B cell (primary cell): Measurements from ENCODE around the gene CCT6B. TPM values are rescaled to one million over a fixed set of nuclear protein-coding genes. Genes with fewer than 3 reads are reported as not detected.

Experiments used
- ATAC-seq: fragments of 200-7000 bp; cut with Tn5 transposase; one replicate; pipeline ENCODE4 v1.10.0; 2021; ENCODE audit warnings: low read depth, mild to moderate bottlenecking, moderate number of reproducible peaks, moderate library complexity
- CTCF ChIA-PET: fragments of 350-600 bp; sonication (Branson Sonifier 250); formaldehyde crosslinking; loops from one replicate; lab custom pipeline; 2021; ENCODE audit warnings: antibody characterized with exemption, inconsistent platforms; lab: Charles Lee
- POLR2A ChIA-PET: fragments of 350-600 bp; sonication (Branson Sonifier 250); formaldehyde crosslinking; loops from one replicate; lab custom pipeline; 2021; ENCODE audit warnings: antibody characterized with exemption; lab: Charles Lee
- DNase-seq: peaks from one replicate; pipeline ENCODE4 v3.0.0; 2013
- H2AFZ ChIP-seq: 2 replicates; pipeline ENCODE4 v1.6.1; 2012; ENCODE audit warnings: mild to moderate bottlenecking, low read depth, low read length; ENCODE audit not compliant: insufficient read depth, poor library complexity, severe bottlenecking
- H3K27ac ChIP-seq, 2 donors: 1 replicate in 1 of 2; 2 replicates in 1 of 2; pipeline ENCODE4 v1.5.1; 2012 to 2013; ENCODE audit warnings: low read length in 2 of 2, mild to moderate bottlenecking in 2 of 2, moderate library complexity in 1 of 2
- H3K27me3 ChIP-seq, 4 experiments: fragments of 200-600 bp in 1 of 4; sonication (generic) in 1 of 4; replicated peaks in 1 of 4; 1 replicate in 2 of 4; 2 replicates in 2 of 4; pipeline versions ENCODE4 v1.6.1 to v1.7.0; 2013 to 2016; ENCODE audit warnings: low read length in 3 of 4, mild to moderate bottlenecking in 2 of 4, mixed read lengths in 1 of 4, moderate library complexity in 1 of 4; ENCODE audit not compliant: insufficient read depth in 4 of 4, control insufficient read depth in 3 of 4; ENCODE audit errors: control extremely low read depth in 1 of 4
- H3K36me3 ChIP-seq, 2 experiments: replicated peaks in 1 of 2; 1 replicate in 1 of 2; 2 replicates in 1 of 2; pipeline versions ENCODE4 v1.6.1 to v1.7.1; 2013; ENCODE audit warnings: low read length in 1 of 2; ENCODE audit not compliant: insufficient read depth in 2 of 2, control insufficient read depth in 1 of 2; ENCODE audit errors: control extremely low read depth in 1 of 2, extremely low read depth in 1 of 2
- H3K4me1 ChIP-seq, 2 donors: fragments of 200-600 bp in 1 of 2; sonication (generic) in 1 of 2; 1 replicate in 1 of 2; 2 replicates in 1 of 2; pipeline versions ENCODE4 v1.5.1 to v1.6.1; 2013 to 2017; ENCODE audit warnings: low read length in 2 of 2; ENCODE audit not compliant: control insufficient read depth in 2 of 2, insufficient read depth in 2 of 2
- H3K4me2 ChIP-seq: replicated peaks from 2 replicates; pipeline ENCODE3; 2012; ENCODE audit warnings: mild to moderate bottlenecking, low read depth, low read length; ENCODE audit not compliant: poor library complexity, severe bottlenecking
- H3K4me3 ChIP-seq, 5 experiments: fragments of 200-600 bp in 1 of 5; sonication (generic) in 1 of 5; 1 replicate in 3 of 5; 2 replicates in 2 of 5; pipeline versions ENCODE4 v1.5.1 to v1.7.0; 2011 to 2016; ENCODE audit warnings: low read length in 4 of 5, mild to moderate bottlenecking in 4 of 5, low read depth in 2 of 5, control low read depth in 1 of 5, moderate library complexity in 1 of 5; ENCODE audit not compliant: insufficient read depth in 1 of 5; ENCODE audit errors: control extremely low read depth in 1 of 5, extremely low read depth in 1 of 5
- H3K79me2 ChIP-seq: fragments of 200-600 bp; sonication (generic); one replicate; pipeline ENCODE4 v1.6.0; 2016; ENCODE audit warnings: low read length; ENCODE audit not compliant: control insufficient read depth, insufficient read depth
- H3K9ac ChIP-seq: fragments of 200-600 bp; sonication (generic); 2 replicates; pipeline ENCODE4 v1.6.1; 2017; ENCODE audit warnings: mild to moderate bottlenecking, low read length, moderate library complexity
- H3K9me3 ChIP-seq, 3 donors: one replicate each; pipeline versions ENCODE4 v1.6.1 to v1.7.1; 2013; ENCODE audit warnings: low read length in 2 of 3; ENCODE audit not compliant: control insufficient read depth in 2 of 3, insufficient read depth in 1 of 3; ENCODE audit errors: control extremely low read depth in 1 of 3
- H4K20me1 ChIP-seq: 2 replicates; pipeline ENCODE4 v1.6.0; 2012; ENCODE audit warnings: mild to moderate bottlenecking, low read length; ENCODE audit not compliant: insufficient read depth, control insufficient read depth, poor library complexity, severe bottlenecking
- H3K27ac Mint-ChIP-seq: one replicate; pipeline ENCODE4 v1.8.0; 2021; ENCODE audit warnings: mixed read lengths
- H3K27me3 Mint-ChIP-seq: one replicate; pipeline ENCODE4 v1.8.0; 2021; ENCODE audit warnings: mixed read lengths
- H3K4me1 Mint-ChIP-seq: one replicate; pipeline ENCODE4 v1.8.0; 2021; ENCODE audit warnings: mixed read lengths
- H3K4me3 Mint-ChIP-seq: one replicate; pipeline ENCODE4 v1.8.0; 2021; ENCODE audit warnings: mixed read lengths
- H3K9me3 Mint-ChIP-seq: one replicate; pipeline ENCODE4 v1.8.0; 2022; ENCODE audit warnings: mixed read lengths; ENCODE audit not compliant: insufficient read depth
- CTCF ChIP-seq: fragments of 200-600 bp; IDR thresholded peaks from one replicate; pipeline ENCODE4 v1.8.0; 2022; ENCODE audit warnings: antibody characterized with exemption, mild to moderate bottlenecking
- EZH2 ChIP-seq: IDR thresholded peaks from 2 replicates; pipeline ENCODE4 v1.6.1; 2012; ENCODE audit warnings: borderline replicate concordance, low read depth, mild to moderate bottlenecking, moderate library complexity, low read length; ENCODE audit not compliant: insufficient read depth, poor library complexity, severe bottlenecking
- WGBS: methylation state at CpG from one replicate; pipeline ENCODE4 v1.1.5; 2013; ENCODE audit warnings: missing lambda C conversion rate; ENCODE audit not compliant: insufficient coverage; 5-methylcytosine and 5-hydroxymethylcytosine counted together
- intact Hi-C: fragments of 100-400 bp; cut with micrococcal nuclease; formaldehyde crosslinking; loops from one replicate; pipeline ENCODE4 v1.10.0; 2022
- polyA plus RNA-seq: library from polyadenylated mRNA; depleted of rRNA; stranded (reverse); fragments of >200 nt; gene quantifications from 2 replicates; pipeline ENCODE4 v1.2.3, GENCODE V29; 2012
- total RNA-seq, 2 donors: library from RNA; stranded (reverse); fragments of 120-200 nt in 1 of 2; gene quantifications; 1 replicate in 1 of 2; 2 replicates in 1 of 2; pipeline versions ENCODE4 v1.2.3 to v1.2.4, GENCODE V29; 2013 to 2022

Gene CCT6B
- total and polyA plus RNA-seq, 2 donors (not counting 1 experiment from before 2014, with no cell fraction given), result 0.82 to 2.6 TPM

GRCh38 chr17:34884597-34884996 lies 76.7 kb downstream of the CCT6B start:
- Histone ChIP-seq H3K4me3 (no peak overlapping the region), H3K4me1 (peaks cover 3 to 6% of the 10 kb centered on the region in 2 donors), H3K4me2 (no peak overlapping the region), H3K9me3 (peaks cover 0 to 3% (median 0%) of the 10 kb centered on the region in 3 donors), H2AFZ (no peak overlapping the region), H3K79me2 (no peaks in the 10 kb centered on the region), H3K9ac (no peak overlapping the region), H3K27ac (no peak overlapping the region), H3K27me3 (peaks cover 0 to 14% (median 2%) of the 10 kb centered on the region in 4 experiments), H3K36me3 (no peaks in the 10 kb centered on the region), H4K20me1 (no peaks in the 10 kb centered on the region)
- Mint-ChIP-seq H3K9me3 (no peaks in the 10 kb centered on the region), H3K27ac (no peak overlapping the region), H3K27me3 (peaks cover 49% of the 10 kb centered on the region), H3K4me1 (peaks cover 6% of the 10 kb centered on the region), H3K4me3 (no peak overlapping the region)
- no peak for TF ChIP-seq CTCF
- no peak for TF ChIP-seq EZH2
- WGBS, result 94% methylated on average over 7 of the region's 9 CpGs
- ChIA-PET CTCF (no interaction called here), POLR2A (no interaction called here)
- DNase-seq (no peak), ATAC-seq (no peak)
- intact Hi-C loops, result no loop called here

- H3K27ac ChIP-seq, result no peak overlapping the region
- H3K9me3 Mint-ChIP-seq, result no peaks in the 10 kb centered on the region
- H3K4me1 Mint-ChIP-seq, result peaks cover 6% of the 10 kb centered on the region
- 79% methylated on average over 4 of the region's 12 CpGs for WGBS
- no peak overlapping the region for H2AFZ ChIP-seq
- ChIA-PET CTCF (no interaction called here), POLR2A (no interaction called here)
- no peaks in the 10 kb centered on the region for H3K36me3 ChIP-seq
- H3K27ac Mint-ChIP-seq, result no peak overlapping the region
- intact Hi-C loops, result no loop called here
- no peaks in the 10 kb centered on the region for H4K20me1 ChIP-seq
- no peaks in the 10 kb centered on the region for H3K79me2 ChIP-seq
- no peak overlapping the region for H3K4me3 Mint-ChIP-seq
- ATAC-seq (no peak), DNase-seq (no peak)
- no peak overlapping the region for H3K4me3 ChIP-seq
- peaks cover 45% of the 10 kb centered on the region for H3K27me3 Mint-ChIP-seq
- H3K4me1 ChIP-seq, result peaks cover 3 to 6% of the 10 kb centered on the region in 2 donors
- TF ChIP-seq EZH2, result no peak
- H3K9me3 ChIP-seq, result peaks cover 0 to 3% (median 0%) of the 10 kb centered on the region in 3 donors
- no peak overlapping the region for H3K9ac ChIP-seq
- no peak overlapping the region for H3K4me2 ChIP-seq
- peaks cover 0 to 14% (median 2%) of the 10 kb centered on the region in 4 experiments for H3K27me3 ChIP-seq
Observed at GRCh38 chr17:34883106-34884000, 77.9 kb downstream of the CCT6B start.
